Effector memory CD4-positive, alpha-beta T cell (primary cell): Measurements from ENCODE around the gene OSBP2.

Experiments used
- DNase-seq, 3 donors: peaks; one replicate each; pipeline ENCODE4 v3.0.0-alpha.2; 2020
- H3K27ac ChIP-seq: 2 replicates; pipeline ENCODE4 v1.7.0; 2013; ENCODE audit warnings: mild to moderate bottlenecking, low read length, moderate library complexity; ENCODE audit not compliant: insufficient read depth, poor library complexity, severe bottlenecking
- H3K27me3 ChIP-seq: replicated peaks from 2 replicates; pipeline ENCODE4 v1.7.0; 2013; ENCODE audit warnings: mild to moderate bottlenecking, low read length; ENCODE audit not compliant: insufficient read depth, control insufficient read depth, poor library complexity, severe bottlenecking
- H3K36me3 ChIP-seq: 2 replicates; pipeline ENCODE4 v1.7.0; 2013; ENCODE audit warnings: mild to moderate bottlenecking, low read length, moderate library complexity; ENCODE audit not compliant: control insufficient read depth, insufficient read depth
- H3K4me1 ChIP-seq: 2 replicates; pipeline ENCODE4 v1.7.0; 2013; ENCODE audit warnings: low read length, mild to moderate bottlenecking; ENCODE audit not compliant: control insufficient read depth, insufficient read depth, poor library complexity, severe bottlenecking
- H3K4me3 ChIP-seq: 2 replicates; pipeline ENCODE4 v1.7.0; 2013; ENCODE audit warnings: low read length, low read depth, mild to moderate bottlenecking; ENCODE audit not compliant: insufficient read depth, poor library complexity, severe bottlenecking
- H3K9me3 ChIP-seq: 2 replicates; pipeline ENCODE4 v1.7.0; 2013; ENCODE audit warnings: mild to moderate bottlenecking, low read length, moderate library complexity; ENCODE audit not compliant: control insufficient read depth

Gene OSBP2

DNA sequence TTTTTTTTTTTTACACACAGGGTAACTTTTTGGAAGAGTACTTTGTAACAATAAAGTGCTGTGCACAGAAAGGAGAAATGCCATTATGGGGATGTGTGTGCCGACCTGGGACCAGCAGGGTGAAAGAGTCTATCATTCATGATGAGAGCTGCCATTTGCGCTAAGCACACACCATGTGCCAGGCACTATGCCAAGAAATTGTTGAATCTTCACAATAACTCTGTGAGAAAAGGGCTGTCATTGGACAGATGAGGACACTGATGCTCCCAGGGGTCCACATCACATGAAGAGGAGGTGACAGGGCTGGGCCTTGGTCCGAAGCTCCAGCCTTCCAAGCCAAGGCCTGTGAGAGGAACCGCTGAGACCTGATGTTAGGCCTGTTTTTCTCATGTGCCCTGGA is 32.6 kb upstream of the OSBP2 start:
- DNase-seq, result no peak
- peaks cover 20% of the 10 kb centered on the region for H3K36me3 ChIP-seq
- H3K27ac ChIP-seq, result no peak overlapping the region

GRCh38 chr22:30664798-30665197 is 29.9 kb upstream of the OSBP2 start:
- Histone ChIP-seq H3K36me3 (peaks cover 20% of the 10 kb centered on the region), H3K9me3 (no peaks in the 10 kb centered on the region), H3K4me1 (no peaks in the 10 kb centered on the region), H3K27me3 (no peaks in the 10 kb centered on the region), H3K4me3 (no peak overlapping the region), H3K27ac (no peak overlapping the region)
- DNase-seq, result no peak

More for the DNA sequence above, 32.6 kb upstream of the OSBP2 start:
- H3K4me3 ChIP-seq, result no peak overlapping the region
- H3K27me3 ChIP-seq, result no peaks in the 10 kb centered on the region
- no peaks in the 10 kb centered on the region for H3K9me3 ChIP-seq
- no peaks in the 10 kb centered on the region for H3K4me1 ChIP-seq

- Histone ChIP-seq H3K36me3 (peaks cover 20% of the 10 kb centered on the region), H3K4me3 (no peak overlapping the region), H3K9me3 (no peaks in the 10 kb centered on the region), H3K4me1 (no peaks in the 10 kb centered on the region), H3K27me3 (no peaks in the 10 kb centered on the region), H3K27ac (no peak overlapping the region)
- no peak for DNase-seq
Measured at GRCh38 chr22:30665266-30665665, 29.4 kb upstream of the OSBP2 start.

GRCh38 chr22:30665786-30666185 is 28.9 kb upstream of the OSBP2 start:
- Histone ChIP-seq H3K27me3 (no peaks in the 10 kb centered on the region), H3K9me3 (no peaks in the 10 kb centered on the region), H3K4me3 (no peak overlapping the region)

DNA sequence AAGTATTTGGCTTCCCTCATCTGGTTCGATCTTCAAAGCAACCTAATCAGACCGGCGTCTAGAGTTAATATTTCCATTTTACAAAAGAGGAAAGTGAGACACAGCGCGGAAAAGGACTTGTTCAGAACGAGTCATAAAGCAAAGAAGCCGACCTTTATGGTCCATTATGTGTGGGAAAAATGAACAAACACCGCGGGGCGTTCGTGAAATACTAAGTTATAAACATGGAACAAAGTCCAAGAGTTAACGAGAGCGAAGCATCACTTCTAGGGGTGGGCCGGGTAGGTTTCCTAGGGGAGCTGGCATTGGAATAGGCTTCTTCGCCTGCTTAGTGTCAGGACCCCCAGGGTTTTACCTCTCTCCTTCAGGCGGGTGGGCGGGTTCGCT is 27.6 kb upstream of the OSBP2 start:
- Histone ChIP-seq H3K4me1 (no peaks in the 10 kb centered on the region), H3K36me3 (peaks cover 19% of the 10 kb centered on the region), H3K9me3 (no peaks in the 10 kb centered on the region), H3K27ac (peak overlapping the region; percentile 44), H3K4me3 (peak overlapping the region; percentile 79), H3K27me3 (no peaks in the 10 kb centered on the region)
- DNase-seq, result no peak

More at GRCh38 chr22:30665786-30666185, 28.9 kb upstream of the OSBP2 start:
- no peak for DNase-seq
- no peak overlapping the region for H3K27ac ChIP-seq
- peaks cover 20% of the 10 kb centered on the region for H3K36me3 ChIP-seq
- no peaks in the 10 kb centered on the region for H3K4me1 ChIP-seq

GRCh38 chr22:30667494-30668385 is 26.9 kb upstream of the OSBP2 start, which contains the start of gene DUSP18:
TSS of gene DUSP18 (minus strand) at chr22:30667875. CDS start at chr22:30664003, 3,872 bp downstream.
- Histone ChIP-seq H3K36me3 (peaks cover 12% of the 10 kb centered on the region), H3K27me3 (no peaks in the 10 kb centered on the region), H3K4me3 (peak within 1 kb of the TSS; percentile 79), H3K4me1 (no peaks in the 10 kb centered on the region), H3K9me3 (no peaks in the 10 kb centered on the region), H3K27ac (peak within 1 kb of the TSS; percentile 44)
- DNase-seq, result peak; percentile 91 to 92 (median 92)

GRCh38 chr22:30668386-30668710 is 26.3 kb upstream of the OSBP2 start:
- Histone ChIP-seq H3K4me3 (peak overlapping the region; percentile 79), H3K36me3 (peaks cover 6% of the 10 kb centered on the region), H3K27me3 (no peaks in the 10 kb centered on the region), H3K9me3 (no peaks in the 10 kb centered on the region), H3K4me1 (no peaks in the 10 kb centered on the region), H3K27ac (no peak overlapping the region)
- DNase-seq, result no peak

- Histone ChIP-seq H3K9me3 (no peaks in the 10 kb centered on the region), H3K4me3 (no peak overlapping the region), H3K36me3 (no peaks in the 10 kb centered on the region), H3K4me1 (no peaks in the 10 kb centered on the region), H3K27ac (no peak overlapping the region), H3K27me3 (no peaks in the 10 kb centered on the region)
- no peak for DNase-seq
Measured at GRCh38 chr22:30671071-30671470, 23.6 kb upstream of the OSBP2 start.

DNA sequence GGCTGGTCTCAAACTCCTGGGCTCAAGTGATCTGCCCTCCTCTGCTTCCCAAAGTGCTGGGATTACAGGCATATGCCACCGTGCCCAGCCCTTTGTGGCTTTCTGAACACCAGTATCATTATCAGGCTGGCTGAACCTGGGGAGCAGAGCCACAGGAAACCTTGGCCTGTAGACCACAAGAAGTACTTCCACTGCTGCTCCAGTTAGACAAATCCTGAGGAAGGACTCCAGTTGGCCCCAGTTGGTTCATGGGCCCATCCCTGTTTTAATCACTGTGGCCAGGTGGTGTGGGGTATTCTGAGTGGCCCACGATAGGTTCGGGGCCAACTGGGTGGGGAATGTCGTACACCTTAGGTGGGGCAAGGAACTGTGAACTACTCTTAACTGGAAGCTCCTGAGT is 21.5 kb upstream of the OSBP2 start:
- Histone ChIP-seq H3K9me3 (no peaks in the 10 kb centered on the region), H3K27me3 (no peaks in the 10 kb centered on the region), H3K4me3 (no peak overlapping the region), H3K27ac (no peak overlapping the region), H3K36me3 (no peaks in the 10 kb centered on the region), H3K4me1 (no peaks in the 10 kb centered on the region)
- no peak for DNase-seq

- Histone ChIP-seq H3K27me3 (no peaks in the 10 kb centered on the region), H3K36me3 (no peaks in the 10 kb centered on the region), H3K27ac (no peak overlapping the region), H3K4me3 (no peak overlapping the region), H3K9me3 (no peaks in the 10 kb centered on the region), H3K4me1 (no peaks in the 10 kb centered on the region)
- DNase-seq, result no peak
Measured at GRCh38 chr22:30674482-30674881, 20.2 kb upstream of the OSBP2 start.
